Epithelial cell of umbilical artery (primary cell): ENCODE results near the gene CIAO3. TPM values are rescaled to one million over a fixed set of nuclear protein-coding genes. Genes with fewer than 3 reads are reported as not detected.

Experiments used
- total RNA-seq: library from RNA; depleted of rRNA; stranded (reverse); fragments of >200 nt; gene quantifications from 2 replicates; pipeline ENCODE4 v1.2.3, GENCODE V29; 2014

CIAO3 gene
- total RNA-seq: 27.3 and 33.6 TPM in 2 replicates

GRCh38 chr16:740764-741505 lies at the start of gene CIAO3:
TSS of gene CIAO3 (minus strand) at chr16:740997. CDS start at chr16:740985, 12 bp downstream.

GRCh38 chr16:788399-789126 lies 47.8 kb upstream of the CIAO3 start, which contains the start of gene CHTF18:
TSS of gene CHTF18 (plus strand) at chr16:788620. CDS start at chr16:788685, 65 bp downstream.

GRCh38 chr16:787978-788398 lies 47.2 kb upstream of the CIAO3 start, which contains the start of gene RPUSD1:
TSS of gene RPUSD1 (minus strand) at chr16:788381. CDS start at chr16:787737, 644 bp downstream.

DNA sequence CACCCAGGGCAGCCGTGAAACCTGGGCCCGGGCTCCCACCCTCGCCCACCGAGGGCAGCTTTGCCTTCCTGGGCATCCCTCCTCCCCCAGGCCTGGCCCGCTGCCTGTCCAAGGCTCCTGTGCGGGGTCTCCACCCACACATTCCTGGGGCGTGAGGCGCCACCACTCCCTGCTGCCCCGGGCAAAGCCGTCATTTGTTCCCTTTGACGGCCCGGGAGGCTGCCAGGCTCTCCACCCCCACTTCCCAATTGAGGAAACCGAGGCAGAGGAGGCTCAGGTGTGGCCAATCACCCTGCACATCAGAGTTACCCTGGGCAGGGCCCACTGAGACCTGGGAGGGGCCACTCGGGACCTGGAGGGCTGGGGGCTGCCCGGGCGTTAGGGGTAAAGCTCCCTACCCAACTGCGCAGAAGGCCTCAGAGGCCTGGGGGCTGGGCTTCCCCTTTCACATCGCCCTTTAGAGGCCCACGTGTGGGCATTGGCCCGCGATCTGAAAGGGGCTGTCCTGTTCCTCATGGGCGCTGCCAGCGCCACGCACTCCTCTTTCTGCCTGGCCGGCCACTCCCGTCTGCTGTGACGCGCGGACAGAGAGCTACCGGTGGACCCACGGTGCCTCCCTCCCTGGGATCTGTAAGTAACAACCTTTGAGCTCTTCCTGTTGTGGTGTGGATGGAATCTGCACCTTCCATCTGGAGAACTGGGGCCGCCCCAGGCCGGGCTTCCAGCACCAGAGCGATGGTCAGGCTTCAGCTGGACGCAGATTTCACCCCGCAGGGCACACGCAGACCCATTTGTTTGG lies 19.9 kb upstream of the CIAO3 start, which contains the start of gene MSLN:
Gene MSLN (plus strand): TSS at position 190 of the 799 bp plus-strand sequence. CDS start 1,947 bp downstream, outside the sequence.

DNA sequence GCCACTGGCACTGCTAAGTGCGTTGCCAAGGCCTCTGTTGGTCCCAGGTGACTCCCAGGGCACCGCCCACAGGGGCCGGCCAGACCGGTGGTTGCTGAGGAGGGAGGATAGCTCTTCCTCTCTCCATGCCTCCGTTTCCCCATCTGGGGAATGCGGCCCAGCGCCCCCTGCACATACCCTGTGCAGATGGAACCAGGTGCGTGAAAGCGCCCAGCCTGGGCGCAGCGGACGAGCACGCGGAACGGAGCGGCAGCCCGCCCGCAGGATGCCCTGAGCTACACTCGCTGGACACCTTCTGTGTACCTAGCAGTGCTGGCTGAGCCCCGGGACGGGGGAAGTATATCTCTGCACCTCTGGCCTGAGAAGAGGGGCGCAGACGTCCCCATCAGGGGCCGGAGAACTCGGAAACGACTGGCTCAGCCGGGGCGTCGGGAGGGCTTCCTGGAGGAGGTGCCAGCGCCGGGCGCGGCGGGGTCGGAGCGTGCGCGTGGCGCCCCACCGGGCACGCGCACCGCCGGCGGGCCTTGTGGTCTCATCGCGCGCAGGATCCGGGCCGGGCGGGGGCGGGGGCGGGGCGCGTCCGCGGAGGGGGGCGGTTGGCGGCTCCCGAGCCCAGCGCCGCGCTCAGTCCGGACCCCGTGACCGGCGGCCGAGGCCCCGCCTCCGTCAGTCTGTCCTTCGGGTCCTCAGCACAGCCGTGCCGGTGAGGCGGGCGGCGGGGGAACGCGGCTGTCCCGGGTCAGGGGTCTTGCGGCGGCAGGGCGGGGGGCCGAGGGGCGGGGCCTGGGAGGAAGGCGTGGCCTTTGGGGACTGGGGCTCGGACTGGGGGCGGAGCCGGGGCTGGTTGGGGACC lies 14.1 kb downstream of the CIAO3 start, which contains the start of the genes CCDC78 and HAGHL:
Gene CCDC78 (minus strand): TSS at position 6 of the 853 bp plus-strand sequence. CDS start 76 bp downstream, outside the sequence.
Gene HAGHL (plus strand): TSS at position 669 of the 853 bp plus-strand sequence. CDS start 404 bp downstream, outside the sequence.

GRCh38 chr16:720990-721764 lies 19.6 kb downstream of the CIAO3 start, which contains the start of gene ANTKMT:
TSS of gene ANTKMT (plus strand) at chr16:721146. CDS start at chr16:721275, 129 bp downstream.

GRCh38 chr16:714558-715476 lies 26.0 kb downstream of the CIAO3 start, which contains the start of gene METRN:
TSS of gene METRN (plus strand) at chr16:715118. CDS start at chr16:715290, 172 bp downstream.

GRCh38 chr16:705431-706188 lies 35.2 kb downstream of the CIAO3 start, which contains the start of gene FBXL16:
TSS of gene FBXL16 (minus strand) at chr16:705801. CDS start at chr16:697405, 8,396 bp downstream.

GRCh38 chr16:684071-684794 lies 56.6 kb downstream of the CIAO3 start, which contains the start of gene JMJD8:
TSS of gene JMJD8 (minus strand) at chr16:684334. CDS start at chr16:684319, 15 bp downstream.

GRCh38 chr16:679814-680624 lies 60.8 kb downstream of the CIAO3 start, which contains the start of gene STUB1:
TSS of gene STUB1 (plus strand) at chr16:680410. CDS start at chr16:680526, 116 bp downstream.

Other genes starting within 250 kb of the CIAO3 start
- 30.2 and 41.9 TPM in 2 replicates for gene CAPN15, start 213.3 kb downstream of the CIAO3 start, total RNA-seq
- under 0.01 TPM in 1 of 2 replicates, not detected in the other for gene PRR35, start 180.6 kb downstream of the CIAO3 start, total RNA-seq
- gene NHLRC4, start 174.0 kb downstream of the CIAO3 start, total RNA-seq: 1.6 and 2.0 TPM in 2 replicates
- 23.1 and 24.2 TPM in 2 replicates for gene PIGQ, start 171.0 kb downstream of the CIAO3 start, total RNA-seq
- 8.4 and 11.1 TPM in 2 replicates for gene RAB40C, start 150.9 kb downstream of the CIAO3 start, total RNA-seq
- 0.15 TPM in 1 of 2 replicates, not detected in the other for gene WFIKKN1, start 110.0 kb downstream of the CIAO3 start, total RNA-seq
- gene METTL26, start 104.7 kb downstream of the CIAO3 start, total RNA-seq: 68.7 and 115 TPM in 2 replicates
- 22.6 and 23.7 TPM in 2 replicates for gene MCRIP2, start 99.2 kb downstream of the CIAO3 start, total RNA-seq
- 8.8 and 9.4 TPM in 2 replicates for gene WDR90, start 91.6 kb downstream of the CIAO3 start, total RNA-seq
- gene RHOT2, start 72.9 kb downstream of the CIAO3 start, total RNA-seq: 32.1 and 35.7 TPM in 2 replicates
- gene RHBDL1, start 65.3 kb downstream of the CIAO3 start, total RNA-seq: 0.30 and 0.65 TPM in 2 replicates
- gene STUB1, start 60.6 kb downstream of the CIAO3 start, total RNA-seq: 139 and 144 TPM in 2 replicates
- gene JMJD8, start 56.7 kb downstream of the CIAO3 start, total RNA-seq: 22.0 and 29.6 TPM in 2 replicates
- gene WDR24, start 50.6 kb downstream of the CIAO3 start, total RNA-seq: 2.6 TPM in 2 replicates
- gene FBXL16, start 35.2 kb downstream of the CIAO3 start, total RNA-seq: 0.32 TPM in 1 of 2 replicates, not detected in the other
- 15.5 and 41.9 TPM in 2 replicates for gene METRN, start 25.9 kb downstream of the CIAO3 start, total RNA-seq
- 38.3 and 43.9 TPM in 2 replicates for gene ANTKMT, start 19.9 kb downstream of the CIAO3 start, total RNA-seq
- 0.15 and 1.3 TPM in 2 replicates for gene CCDC78, start 14.6 kb downstream of the CIAO3 start, total RNA-seq
- gene HAGHL, start 13.9 kb downstream of the CIAO3 start, total RNA-seq: 3.6 and 12.0 TPM in 2 replicates
- not detected in 2 replicates for gene MSLN, start 19.7 kb upstream of the CIAO3 start, total RNA-seq
- gene RPUSD1, start 47.4 kb upstream of the CIAO3 start, total RNA-seq: 35.4 and 37.1 TPM in 2 replicates
- gene CHTF18, start 47.6 kb upstream of the CIAO3 start, total RNA-seq: 13.6 and 22.2 TPM in 2 replicates
- gene GNG13, start 59.7 kb upstream of the CIAO3 start, total RNA-seq: not detected in 2 replicates
- 3.3 and 15.9 TPM in 2 replicates for gene LMF1, start 230.0 kb upstream of the CIAO3 start, total RNA-seq
- gene SOX8, start 240.8 kb upstream of the CIAO3 start, total RNA-seq: 0.30 and 0.65 TPM in 2 replicates